RWPE1 (cell line): ENCODE measurements around the gene WFDC2.

Source experiments
- CTCF ChIA-PET: fragments of 350-600 bp; sonication (Branson Sonifier 250); formaldehyde crosslinking; extraction: SDS; loops from one replicate; lab custom pipeline; 2021; lab: Yijun Ruan, JAX
- POLR2A ChIA-PET: fragments of 400-600 bp; formaldehyde crosslinking; extraction: SDS; loops from one replicate; lab custom pipeline; 2020; ENCODE audit warnings: antibody characterized with exemption; ENCODE audit not compliant: low non-redundant PET; lab: Yijun Ruan, JAX
- DNase-seq: peaks from one replicate; pipeline ENCODE4 v3.0.0; 2012; ENCODE audit warnings: low spot score
- H3K27ac ChIP-seq: fragments of 450-650 bp; 2 replicates; pipeline ENCODE4 v1.5.1; 2017
- TF ChIP-seq, protein P1 (sequence below): fragments of 450-650 bp; conservative IDR thresholded peaks from 2 replicates; pipeline ENCODE4 v1.5.1; 2017; ENCODE audit warnings: low read depth, mild to moderate bottlenecking

Gene WFDC2

DNA sequence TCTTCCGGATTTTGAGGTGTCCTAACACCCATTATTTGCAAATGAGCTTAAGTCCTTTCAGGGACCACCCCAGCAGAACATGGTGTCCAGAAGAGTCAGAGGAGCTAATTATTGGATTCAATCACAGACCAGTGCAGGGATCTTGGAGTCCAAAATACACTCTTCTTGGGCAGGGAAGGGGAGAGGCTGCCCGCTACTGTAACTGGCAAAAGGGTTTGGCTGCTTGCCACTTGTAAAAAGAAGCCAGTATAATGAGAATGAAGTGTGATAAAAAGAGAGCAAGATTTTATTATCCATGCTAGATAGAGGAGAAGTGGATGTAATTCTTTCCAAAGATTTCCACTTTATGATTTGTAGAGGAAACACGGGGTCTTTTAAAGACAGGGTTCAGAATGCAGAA is 26.6 kb downstream of the WFDC2 start:
- ChIA-PET CTCF (no interaction called here), POLR2A (no interaction called here)
- no peak overlapping the region for H3K27ac ChIP-seq
- no peak for DNase-seq
- TF ChIP-seq, protein P1, sequence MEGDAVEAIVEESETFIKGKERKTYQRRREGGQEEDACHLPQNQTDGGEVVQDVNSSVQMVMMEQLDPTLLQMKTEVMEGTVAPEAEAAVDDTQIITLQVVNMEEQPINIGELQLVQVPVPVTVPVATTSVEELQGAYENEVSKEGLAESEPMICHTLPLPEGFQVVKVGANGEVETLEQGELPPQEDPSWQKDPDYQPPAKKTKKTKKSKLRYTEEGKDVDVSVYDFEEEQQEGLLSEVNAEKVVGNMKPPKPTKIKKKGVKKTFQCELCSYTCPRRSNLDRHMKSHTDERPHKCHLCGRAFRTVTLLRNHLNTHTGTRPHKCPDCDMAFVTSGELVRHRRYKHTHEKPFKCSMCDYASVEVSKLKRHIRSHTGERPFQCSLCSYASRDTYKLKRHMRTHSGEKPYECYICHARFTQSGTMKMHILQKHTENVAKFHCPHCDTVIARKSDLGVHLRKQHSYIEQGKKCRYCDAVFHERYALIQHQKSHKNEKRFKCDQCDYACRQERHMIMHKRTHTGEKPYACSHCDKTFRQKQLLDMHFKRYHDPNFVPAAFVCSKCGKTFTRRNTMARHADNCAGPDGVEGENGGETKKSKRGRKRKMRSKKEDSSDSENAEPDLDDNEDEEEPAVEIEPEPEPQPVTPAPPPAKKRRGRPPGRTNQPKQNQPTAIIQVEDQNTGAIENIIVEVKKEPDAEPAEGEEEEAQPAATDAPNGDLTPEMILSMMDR = no peak

DNA sequence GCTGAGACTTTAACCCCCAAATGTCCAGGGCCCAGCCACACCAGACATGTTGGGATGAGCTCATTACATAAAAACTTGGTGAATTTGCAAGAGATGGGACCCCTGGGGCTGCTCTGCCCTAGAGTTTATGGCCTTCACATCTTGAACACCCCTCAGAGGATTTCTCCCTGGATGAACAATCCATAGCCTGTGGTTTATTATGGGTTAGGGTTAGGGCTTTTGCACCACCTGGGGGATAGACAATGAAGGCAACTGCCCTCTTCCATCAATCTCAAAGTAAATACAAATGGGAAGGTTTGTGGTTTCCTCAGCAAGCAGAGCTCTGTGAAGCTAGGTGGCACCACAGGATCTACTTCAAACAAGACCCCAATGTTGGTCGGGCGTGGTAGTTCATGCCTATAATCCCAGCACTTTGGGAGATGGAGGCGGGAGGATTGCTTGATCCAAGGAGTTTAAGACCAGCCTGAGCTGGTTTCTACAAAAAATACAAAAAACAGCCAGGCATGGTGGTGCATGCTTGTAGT is 28.5 kb downstream of the WFDC2 start:
- DNase-seq = no peak
- TF ChIP-seq, protein P1 = no peak
- no peak overlapping the region for H3K27ac ChIP-seq
- ChIA-PET CTCF (interaction anchor here (0.6 to 1.0 kb wide), 4 partner anchors 12 to 450 kb away, joined by 3 to 4 read pairs (median 4); no protein-coding TSS in a partner anchor), POLR2A (no interaction called here)

DNA sequence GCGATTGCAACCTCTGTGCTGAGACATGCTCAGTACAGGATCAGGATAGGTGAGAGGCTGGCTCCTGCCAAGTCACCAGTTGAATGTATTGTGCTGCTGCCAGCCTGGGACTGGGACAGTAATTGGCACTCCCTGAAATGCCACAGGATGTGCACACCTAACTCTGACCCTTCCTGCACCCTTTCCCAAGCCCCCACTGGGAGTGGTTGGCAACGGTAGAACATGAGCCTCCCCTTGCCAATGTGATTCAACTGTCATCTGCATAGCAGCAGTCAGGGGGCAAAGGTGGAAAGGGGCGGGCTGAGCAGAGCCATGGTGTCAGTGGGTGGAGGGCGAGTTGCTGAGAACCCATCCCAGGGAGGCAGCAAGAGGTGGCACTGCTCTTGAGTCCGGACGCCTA is 30.5 kb downstream of the WFDC2 start:
- TF ChIP-seq, protein P1 = no peak
- POLR2A ChIA-PET = no interaction called here
- DNase-seq = no peak
- CTCF ChIA-PET = interaction anchor here (1.2 kb wide), 1 partner anchor 10 kb away, joined by 3 read pairs; no protein-coding TSS in a partner anchor
- no peak overlapping the region for H3K27ac ChIP-seq

DNA sequence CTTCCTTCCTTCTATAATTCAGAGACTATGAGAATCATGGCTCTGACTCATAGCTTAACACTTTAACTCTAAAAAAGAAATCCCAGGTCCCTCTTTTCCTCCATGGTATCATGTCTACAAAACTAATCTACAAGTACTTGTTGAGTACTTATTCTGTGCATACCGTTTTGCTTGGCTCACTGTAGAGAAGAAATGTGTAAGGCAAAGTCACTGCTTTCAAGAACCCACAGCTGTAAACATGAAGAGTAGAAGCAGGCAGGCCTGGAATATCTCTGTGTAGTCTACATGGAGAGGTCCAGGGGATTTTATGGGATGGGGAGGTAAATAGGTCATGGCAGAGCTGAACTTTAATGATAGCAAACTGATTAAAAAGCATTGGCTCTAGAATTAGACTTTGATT is 32.0 kb downstream of the WFDC2 start:
- ChIA-PET CTCF (interaction anchor here (0.6 to 1.6 kb wide), 4 partner anchors 12 to 508 kb away, joined by 3 to 6 read pairs (median 4); no protein-coding TSS in a partner anchor), POLR2A (no interaction called here)
- TF ChIP-seq, protein P1 = no peak
- no peak overlapping the region for H3K27ac ChIP-seq
- no peak for DNase-seq

DNA sequence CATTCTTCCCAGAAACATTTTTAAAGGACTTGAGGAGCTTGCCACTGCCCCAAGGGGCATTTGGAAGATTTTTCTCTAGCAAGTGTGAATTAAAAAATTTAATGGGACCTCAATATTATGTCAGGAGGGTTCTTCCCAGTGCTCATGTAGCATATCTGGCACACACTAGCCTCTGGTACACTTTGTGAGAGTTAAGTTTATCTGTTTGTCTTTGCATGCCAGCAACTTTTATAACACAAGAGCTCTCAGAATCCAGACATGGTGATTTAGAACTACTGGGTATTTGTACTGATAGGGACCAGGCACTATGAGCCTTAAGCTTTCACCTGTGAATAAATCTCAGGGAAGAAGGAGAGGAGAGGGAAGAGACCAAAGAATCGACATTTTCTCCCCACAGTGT is 33.0 kb downstream of the WFDC2 start:
- CTCF ChIA-PET = interaction anchor here (0.6 to 1.6 kb wide), 4 partner anchors 11 to 268 kb away, joined by 3 to 15 read pairs (median 3); no protein-coding TSS in a partner anchor
- DNase-seq = no peak
- no peak overlapping the region for H3K27ac ChIP-seq
- TF ChIP-seq, protein P1 = no peak
- POLR2A ChIA-PET = no interaction called here

DNA sequence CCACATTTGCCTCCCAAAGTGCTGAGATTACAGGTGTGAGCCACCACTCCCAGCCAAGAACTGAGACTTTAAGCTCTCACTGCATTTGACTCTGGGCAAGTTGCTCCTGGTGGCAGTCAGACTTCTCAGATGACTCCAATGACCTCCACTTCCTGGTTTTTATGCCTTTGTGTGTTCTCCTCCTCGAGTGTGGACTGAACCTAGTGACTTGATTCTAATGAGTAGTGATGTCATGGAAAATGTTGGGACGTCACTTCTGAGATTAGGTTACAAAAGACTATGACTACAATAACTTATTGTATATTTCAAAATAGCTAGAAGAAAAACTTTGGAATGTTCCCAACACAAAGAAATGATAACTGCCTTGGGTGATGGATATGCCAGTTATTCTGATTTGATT is 33.9 kb downstream of the WFDC2 start:
- H3K27ac ChIP-seq = no peak overlapping the region
- TF ChIP-seq, protein P1 = no peak
- ChIA-PET POLR2A (no interaction called here), CTCF (interaction anchor here (0.6 to 0.9 kb wide), 3 partner anchors 39 to 67 kb away, joined by 3 read pairs; no protein-coding TSS in a partner anchor)
- no peak for DNase-seq
